SK-N-MC (cell line): ENCODE results near the gene SEC23B.
"Not testable (repeated sequence)": the region's sequence is repeated elsewhere in the genome, so short reads cannot be mapped to it uniquely, and the experiment has no call there.

ENCODE experiments used
- EZH2 ChIP-seq: fragments of 200-600 bp; sonication (generic); IDR thresholded peaks from one replicate; pipeline ENCODE4 v1.6.1; 2017; ENCODE audit warnings: antibody characterized with exemption
- FOXP2 ChIP-seq: optimal IDR thresholded peaks from 2 replicates; pipeline ENCODE3; 2011; ENCODE audit warnings: mild to moderate bottlenecking, moderate library complexity; ENCODE audit not compliant: insufficient read depth; ENCODE audit errors: extremely low read length, control extremely low read depth
- POLR2AphosphoS5 ChIP-seq: IDR thresholded peaks from 2 replicates; pipeline ENCODE4 v1.6.1; 2012; ENCODE audit warnings: mild to moderate bottlenecking, low read depth, low read length, borderline replicate concordance

DNA sequence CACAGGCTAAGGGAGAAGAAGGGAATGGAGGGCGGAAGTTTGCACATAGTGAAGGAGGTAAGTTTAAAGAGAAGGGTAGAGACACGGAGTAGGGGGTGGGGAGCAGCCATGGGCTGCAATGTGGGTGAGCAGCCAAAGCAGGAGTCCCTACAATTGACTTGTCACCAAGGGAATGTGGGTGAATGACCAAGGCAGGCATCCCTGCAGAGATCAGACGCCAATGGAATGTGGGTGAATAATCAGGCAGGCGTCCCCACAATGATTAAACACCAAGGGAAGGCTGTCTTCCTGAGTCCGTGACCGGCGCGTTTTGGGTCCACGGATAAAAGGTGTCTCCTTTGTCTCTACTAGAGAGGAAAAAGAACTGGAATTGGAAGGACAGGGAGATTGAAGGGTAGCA is 14.3 kb downstream of the SEC23B start:
- TF ChIP-seq POLR2AphosphoS5, FOXP2, EZH2: not testable (repeated sequence)
